ENCODE data around the gene TAS1R3. TPM values are rescaled to one million over a fixed set of nuclear protein-coding genes. Genes with fewer than 3 reads are reported as not detected.

TAS1R3 gene
- total and polyA plus RNA-seq, 7 experiments from 2014 or later = 0.32 to 2.6 (median 1.5) TPM; not detected in 1

- Mint-ChIP-seq H3K4me3 (peak overlapping the region; percentile 45 to 92 (median 80)), H3K27ac (peak overlapping the region; percentile 51 to 81 (median 64)), H3K4me1 (peaks cover 12 to 49% (median 30%) of the 10 kb centered on the region in 7 donors), H3K36me3 (peaks cover 0 to 7% (median 0%) of the 10 kb centered on the region in 5 donors), H3K9me3 (peaks cover 0 to 3% (median 0%) of the 10 kb centered on the region in 11 donors), H3K27me3 (no peaks in the 10 kb centered on the region)
- CTCF ChIA-PET = no interaction called here
- Histone ChIP-seq H3K4me3 (ENCODE audit: low read length) (peak overlapping the region; percentile 77), H3K36me3 (ENCODE audit: control insufficient read depth in 2 of 3, insufficient read depth in 3 of 3, low read length in 3 of 3) (peaks cover 0 to 28% (median 0%) of the 10 kb centered on the region in 3 experiments), H3K27ac (ENCODE audit: low read depth, low read length) (peak overlapping the region; percentile 92), H3K4me1 (ENCODE audit: control insufficient read depth in 2 of 2, insufficient read depth in 2 of 2, low read length in 2 of 2) (peaks cover 18 to 34% of the 10 kb centered on the region in 2 donors), H3K9me3 (ENCODE audit: control insufficient read depth in 2 of 3, low read length in 3 of 3) (no peaks in the 10 kb centered on the region), H3K27me3 (ENCODE audit: control insufficient read depth in 2 of 2, insufficient read depth in 2 of 2, low read length in 2 of 2) (no peaks in the 10 kb centered on the region)
- intact Hi-C loops (cut with micrococcal nuclease) = no loop called here
- DNase-seq (no peak), ATAC-seq (no peak)
- POLR2A ChIA-PET = interaction anchor here (0.9 to 2.1 kb wide), 9 partner anchors 11 to 52 kb away, joined by 3 to 6 read pairs (median 4); partner anchors contain the start of genes ACAP3, AURKAIP1 and UBE2J2
Measured at GRCh38 chr1:1326075-1326605, 4.9 kb upstream of the TAS1R3 start.

GRCh38 chr1:1327291-1327690 lies 3.8 kb upstream of the TAS1R3 start:
- Histone ChIP-seq H3K36me3 (ENCODE audit: control insufficient read depth in 2 of 3, insufficient read depth in 3 of 3, low read length in 3 of 3) (peaks cover 0 to 27% (median 0%) of the 10 kb centered on the region in 3 experiments), H3K27me3 (ENCODE audit: control insufficient read depth in 2 of 2, insufficient read depth in 2 of 2, low read length in 2 of 2) (no peaks in the 10 kb centered on the region), H3K9me3 (ENCODE audit: control insufficient read depth in 2 of 3, low read length in 3 of 3) (no peaks in the 10 kb centered on the region), H3K4me3 (ENCODE audit: low read length) (no peak overlapping the region), H3K27ac (ENCODE audit: low read depth, low read length) (no peak overlapping the region), H3K4me1 (ENCODE audit: control insufficient read depth in 2 of 2, insufficient read depth in 2 of 2, low read length in 2 of 2) (peaks cover 18 to 28% of the 10 kb centered on the region in 2 donors)
- H3K27me3 Mint-ChIP-seq = no peaks in the 10 kb centered on the region
- H3K4me1 Mint-ChIP-seq = peaks cover 7 to 41% (median 26%) of the 10 kb centered on the region in 7 donors
- ATAC-seq (no peak), DNase-seq (no peak)
- H3K27ac Mint-ChIP-seq = no peak overlapping the region
- ChIA-PET CTCF (no interaction called here), POLR2A (interaction anchor here (2.1 kb wide), 1 partner anchor 21 kb away, joined by 6 read pairs; no protein-coding TSS in a partner anchor)
- intact Hi-C loops (cut with micrococcal nuclease) = no loop called here
- peaks cover 0 to under 1% (median 0%) of the 10 kb centered on the region in 11 donors for H3K9me3 Mint-ChIP-seq
- H3K36me3 Mint-ChIP-seq = peaks cover 0 to 7% (median 0%) of the 10 kb centered on the region in 5 donors
- H3K4me3 Mint-ChIP-seq = peak overlapping the region in 4 of 10 donors; percentile 23 to 92 (median 56)

- Histone ChIP-seq H3K4me1 (ENCODE audit: control insufficient read depth in 2 of 2, insufficient read depth in 2 of 2, low read length in 2 of 2) (peaks cover 15 to 22% of the 10 kb centered on the region in 2 donors), H3K9me3 (ENCODE audit: control insufficient read depth in 2 of 3, low read length in 3 of 3) (no peaks in the 10 kb centered on the region), H3K4me3 (ENCODE audit: low read length) (no peak overlapping the region), H3K27me3 (ENCODE audit: control insufficient read depth in 2 of 2, insufficient read depth in 2 of 2, low read length in 2 of 2) (no peaks in the 10 kb centered on the region), H3K36me3 (ENCODE audit: control insufficient read depth in 2 of 3, insufficient read depth in 3 of 3, low read length in 3 of 3) (peaks cover 0 to 27% (median 0%) of the 10 kb centered on the region in 3 experiments), H3K27ac (ENCODE audit: low read depth, low read length) (no peak overlapping the region)
- peaks cover 5 to 31% (median 22%) of the 10 kb centered on the region in 7 donors for H3K4me1 Mint-ChIP-seq
- DNase-seq (no peak), ATAC-seq (no peak)
- intact Hi-C loops (cut with micrococcal nuclease) = no loop called here
- ChIA-PET POLR2A (no interaction called here), CTCF (no interaction called here)
- H3K27ac Mint-ChIP-seq = no peak overlapping the region
- H3K36me3 Mint-ChIP-seq = peaks cover 0 to 7% (median 0%) of the 10 kb centered on the region in 5 donors
- H3K27me3 Mint-ChIP-seq = no peaks in the 10 kb centered on the region
- no peaks in the 10 kb centered on the region for H3K9me3 Mint-ChIP-seq
- no peak overlapping the region for H3K4me3 Mint-ChIP-seq
Measured at GRCh38 chr1:1328254-1328653, 2.8 kb upstream of the TAS1R3 start.

GRCh38 chr1:1329304-1330210 lies 1.5 kb upstream of the TAS1R3 start:
- H3K27ac Mint-ChIP-seq = no peak overlapping the region
- H3K4me3 ChIP-seq (ENCODE audit: low read length) = no peak overlapping the region
- POLR2A ChIA-PET = interaction anchor here (0.6 kb wide), 1 partner anchor 15 kb away, joined by 3 read pairs; no protein-coding TSS in a partner anchor
- no peak overlapping the region for H3K27ac ChIP-seq (ENCODE audit: low read depth, low read length)
- intact Hi-C loops (cut with micrococcal nuclease) = no loop called here
- ATAC-seq (no peak), DNase-seq (no peak)
- peaks cover 12 to 19% of the 10 kb centered on the region in 2 donors for H3K4me1 ChIP-seq (ENCODE audit: control insufficient read depth in 2 of 2, insufficient read depth in 2 of 2, low read length in 2 of 2)
- H3K9me3 Mint-ChIP-seq = no peaks in the 10 kb centered on the region
- H3K4me3 Mint-ChIP-seq = peak overlapping the region in 3 of 10 donors; percentile 16 to 53 (median 52)
- H3K4me1 Mint-ChIP-seq = peaks cover 0 to 25% (median 16%) of the 10 kb centered on the region in 7 donors
- H3K27me3 ChIP-seq (ENCODE audit: control insufficient read depth in 2 of 2, insufficient read depth in 2 of 2, low read length in 2 of 2) = no peaks in the 10 kb centered on the region
- H3K36me3 ChIP-seq (ENCODE audit: control insufficient read depth in 2 of 3, insufficient read depth in 3 of 3, low read length in 3 of 3) = peaks cover 0 to 23% (median 0%) of the 10 kb centered on the region in 3 experiments
- no peaks in the 10 kb centered on the region for H3K9me3 ChIP-seq (ENCODE audit: control insufficient read depth in 2 of 3, low read length in 3 of 3)
- H3K36me3 Mint-ChIP-seq = peaks cover 0 to 7% (median 0%) of the 10 kb centered on the region in 5 donors
- H3K27me3 Mint-ChIP-seq = no peaks in the 10 kb centered on the region
- CTCF ChIA-PET = interaction anchor here (1.8 kb wide), 1 partner anchor 42 kb away, joined by 4 read pairs; no protein-coding TSS in a partner anchor

- Histone ChIP-seq H3K4me1 (ENCODE audit: control insufficient read depth in 2 of 2, insufficient read depth in 2 of 2, low read length in 2 of 2) (peaks cover 8 to 13% of the 10 kb centered on the region in 2 donors), H3K36me3 (ENCODE audit: control insufficient read depth in 2 of 3, insufficient read depth in 3 of 3, low read length in 3 of 3) (peaks cover 0 to 23% (median 0%) of the 10 kb centered on the region in 3 experiments), H3K9me3 (ENCODE audit: control insufficient read depth in 2 of 3, low read length in 3 of 3) (no peaks in the 10 kb centered on the region), H3K27ac (ENCODE audit: low read depth, low read length) (no peak overlapping the region), H3K4me3 (ENCODE audit: low read length) (no peak overlapping the region), H3K27me3 (ENCODE audit: control insufficient read depth in 2 of 2, insufficient read depth in 2 of 2, low read length in 2 of 2) (no peaks in the 10 kb centered on the region)
- ATAC-seq (no peak), DNase-seq (no peak)
- H3K9me3 Mint-ChIP-seq = no peaks in the 10 kb centered on the region
- ChIA-PET CTCF (interaction anchor here (0.5 to 1.8 kb wide), 2 partner anchors 10 to 41 kb away, joined by 3 to 4 read pairs; no protein-coding TSS in a partner anchor), POLR2A (no interaction called here)
- no peak overlapping the region for H3K27ac Mint-ChIP-seq
- H3K27me3 Mint-ChIP-seq = no peaks in the 10 kb centered on the region
- H3K4me3 Mint-ChIP-seq = no peak overlapping the region
- peaks cover 0 to 7% (median 0%) of the 10 kb centered on the region in 5 donors for H3K36me3 Mint-ChIP-seq
- H3K4me1 Mint-ChIP-seq = peaks cover 0 to 22% (median 13%) of the 10 kb centered on the region in 7 donors
- intact Hi-C loops (cut with micrococcal nuclease) = no loop called here
Measured at GRCh38 chr1:1330366-1331067, 563 bp upstream of the TAS1R3 start.

- Histone ChIP-seq H3K9me3 (ENCODE audit: control insufficient read depth in 2 of 3, low read length in 3 of 3) (no peaks in the 10 kb centered on the region), H3K4me3 (ENCODE audit: low read length) (no peak overlapping the region), H3K4me1 (ENCODE audit: control insufficient read depth in 2 of 2, insufficient read depth in 2 of 2, low read length in 2 of 2) (no peaks in the 10 kb centered on the region), H3K27me3 (ENCODE audit: control insufficient read depth in 2 of 2, insufficient read depth in 2 of 2, low read length in 2 of 2) (no peaks in the 10 kb centered on the region), H3K36me3 (ENCODE audit: control insufficient read depth in 2 of 3, insufficient read depth in 3 of 3, low read length in 3 of 3) (peaks cover 0 to 20% (median 0%) of the 10 kb centered on the region in 3 experiments), H3K27ac (ENCODE audit: low read depth, low read length) (no peak overlapping the region)
- no peak for ATAC-seq
- POLR2A ChIA-PET = no interaction called here
- DNase-seq = no peak
- CTCF ChIA-PET = no interaction called here
- intact Hi-C loops (cut with micrococcal nuclease) = no loop called here
- H3K4me3 Mint-ChIP-seq = no peak overlapping the region
- no peaks in the 10 kb centered on the region for H3K9me3 Mint-ChIP-seq
- H3K27me3 Mint-ChIP-seq = no peaks in the 10 kb centered on the region
- peaks cover 0 to 5% (median 0%) of the 10 kb centered on the region in 5 donors for H3K36me3 Mint-ChIP-seq
- H3K4me1 Mint-ChIP-seq = peaks cover 0 to 7% (median 4%) of the 10 kb centered on the region in 7 donors
- H3K27ac Mint-ChIP-seq = no peak overlapping the region
Measured at GRCh38 chr1:1332031-1332755, 1.1 kb downstream of the TAS1R3 start.

Measured in naive thymus-derived CD4-positive, alpha-beta T cell (primary cell).